ENCODE results near the gene ITGA3. TPM values are rescaled to one million over a fixed set of nuclear protein-coding genes. Genes with fewer than 3 reads are reported as not detected.

ITGA3 gene
- 7.9 and 22.2 TPM in 2 replicates for total RNA-seq

DNA sequence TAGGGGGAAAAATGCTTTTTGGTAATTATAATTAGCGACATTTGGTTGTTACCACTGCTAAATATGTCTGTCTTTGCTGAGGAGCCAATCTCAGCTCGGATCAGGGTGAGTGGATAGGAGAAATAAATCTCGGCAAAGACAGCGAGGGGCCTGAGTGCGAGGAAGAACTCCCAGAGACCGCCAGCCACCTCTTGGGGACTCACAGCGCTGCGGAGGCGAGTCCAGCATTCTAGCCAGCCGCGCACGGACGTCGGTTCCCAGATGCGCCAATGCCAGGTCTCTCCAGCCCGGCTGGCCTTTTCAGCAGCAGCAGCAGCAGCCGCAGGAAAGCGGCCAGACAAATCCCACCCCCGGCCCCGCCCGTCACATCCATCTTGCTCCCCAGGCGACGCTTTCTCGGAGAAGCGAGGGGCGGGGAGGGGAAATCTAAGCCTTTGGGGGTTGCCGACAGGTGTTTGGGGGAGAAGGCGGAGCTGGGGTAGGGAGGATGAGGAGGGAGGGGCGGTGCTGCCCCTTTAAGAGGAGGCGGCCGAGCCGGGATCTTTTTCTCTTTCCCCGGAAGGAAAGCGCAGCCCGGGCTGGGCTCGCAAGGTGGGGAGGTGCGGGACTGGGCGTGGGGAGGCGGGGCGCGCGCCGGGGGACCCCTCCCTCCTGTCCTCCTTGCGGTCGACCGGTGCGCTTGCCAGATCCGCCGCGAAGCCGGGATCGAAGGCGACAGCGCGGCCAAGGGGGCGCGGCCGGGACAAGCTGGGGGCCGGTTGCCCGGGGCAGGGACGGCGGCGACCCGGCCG, at the start of gene ITGA3:
TSS of gene ITGA3 (plus strand) at position 685 of the 791 bp plus-strand sequence. CDS start 330 bp downstream, outside the sequence.

GRCh38 chr17:50094753-50095619, 39.1 kb downstream of the ITGA3 start, which contains the start of gene PDK2:
TSS of gene PDK2 (plus strand) at chr17:50095351. CDS start at chr17:50095436, 85 bp downstream.

DNA sequence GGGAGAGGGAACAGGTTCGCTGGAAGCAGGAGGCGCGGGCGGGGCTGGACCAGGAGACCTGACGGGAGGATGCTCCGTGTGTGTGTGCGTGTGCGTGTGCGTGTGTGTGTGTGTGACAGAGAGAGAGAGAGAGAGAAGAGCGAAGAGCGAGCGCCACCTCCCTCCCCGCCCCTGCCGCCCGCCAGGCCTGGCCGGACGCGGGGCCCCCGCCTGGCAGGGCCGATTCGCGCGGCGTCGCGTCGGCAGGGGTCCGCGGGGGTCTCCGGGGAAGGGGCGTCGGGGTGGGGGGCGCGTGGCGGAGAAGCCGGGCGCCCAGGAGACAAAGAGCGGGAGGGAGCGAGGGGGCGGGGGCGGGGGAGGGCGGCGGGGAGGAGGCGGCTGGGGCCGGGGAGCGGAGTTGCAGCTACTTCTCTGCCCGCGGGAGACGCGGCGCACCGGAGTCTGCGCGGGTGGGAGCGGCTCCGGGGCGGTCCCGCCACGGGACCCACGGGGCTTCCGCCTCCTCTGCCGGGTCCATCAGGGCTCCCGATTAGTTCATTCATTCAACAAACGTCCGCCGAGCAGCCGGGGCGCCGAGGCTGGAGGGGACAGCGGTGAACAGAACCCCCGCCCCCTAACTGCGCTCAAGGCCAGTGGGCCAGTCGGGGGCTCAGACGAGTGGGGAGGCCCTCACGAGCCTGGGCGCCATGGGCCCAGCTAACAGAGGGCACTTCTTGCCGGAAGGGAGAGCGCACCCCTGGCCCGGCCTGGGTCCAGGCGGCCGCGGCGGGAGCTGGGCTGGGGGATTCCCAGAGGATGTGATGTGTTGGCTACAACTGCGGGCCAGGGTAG, 74.0 kb downstream of the ITGA3 start, which contains the start of gene SAMD14:
TSS of gene SAMD14 (minus strand) at position 433 of the 831 bp plus-strand sequence. CDS start 5,201 bp downstream, outside the sequence.

Other genes starting within 250 kb of the ITGA3 start
- not detected in 2 replicates for gene TAC4, start 208.0 kb upstream of the ITGA3 start, total RNA-seq
- not detected in 2 replicates for gene DLX4, start 86.9 kb upstream of the ITGA3 start, total RNA-seq
- not detected in 2 replicates for gene DLX3, start 60.9 kb upstream of the ITGA3 start, total RNA-seq
- 19.4 and 36.3 TPM in 2 replicates for gene PDK2, start 39.2 kb downstream of the ITGA3 start, total RNA-seq
- 1.0 and 1.6 TPM in 2 replicates for gene SAMD14, start 74.0 kb downstream of the ITGA3 start, total RNA-seq
- 37.4 and 44.1 TPM in 2 replicates for gene PPP1R9B, start 94.6 kb downstream of the ITGA3 start, total RNA-seq
- 0.26 and 0.47 TPM in 2 replicates for gene SGCA, start 109.9 kb downstream of the ITGA3 start, total RNA-seq
- gene COL1A1, start 145.5 kb downstream of the ITGA3 start, total RNA-seq = 1,180 and 1,635 TPM in 2 replicates
- 0.09 and 0.16 TPM in 2 replicates for gene TMEM92, start 218.4 kb downstream of the ITGA3 start, total RNA-seq